ENCODE measurements around the gene FOXN3. TPM values are rescaled to one million over a fixed set of nuclear protein-coding genes. Genes with fewer than 3 reads are reported as not detected.

Gene FOXN3
- total RNA-seq, 4 donors from 2014 or later: 27.4 to 91.4 (median 39.2) TPM

GRCh38 chr14:89217891-89218290 lies 199.1 kb downstream of the FOXN3 start:
- Histone ChIP-seq H3K27me3 (no peaks in the 10 kb centered on the region), H3K4me3 (no peak overlapping the region), H3K36me3 (peaks cover 0 to 21% (median 0%) of the 10 kb centered on the region in 3 donors), H3K4me1 (peaks cover 13 to 77% (median 21%) of the 10 kb centered on the region in 3 donors), H3K27ac (peak overlapping the region in 1 of 4 donors; percentile 26), H3K9me3 (no peaks in the 10 kb centered on the region)
- TF ChIP-seq POLR2A (IDR thresholded peaks at IDR 0.05): no peak
- TF ChIP-seq, protein P1, sequence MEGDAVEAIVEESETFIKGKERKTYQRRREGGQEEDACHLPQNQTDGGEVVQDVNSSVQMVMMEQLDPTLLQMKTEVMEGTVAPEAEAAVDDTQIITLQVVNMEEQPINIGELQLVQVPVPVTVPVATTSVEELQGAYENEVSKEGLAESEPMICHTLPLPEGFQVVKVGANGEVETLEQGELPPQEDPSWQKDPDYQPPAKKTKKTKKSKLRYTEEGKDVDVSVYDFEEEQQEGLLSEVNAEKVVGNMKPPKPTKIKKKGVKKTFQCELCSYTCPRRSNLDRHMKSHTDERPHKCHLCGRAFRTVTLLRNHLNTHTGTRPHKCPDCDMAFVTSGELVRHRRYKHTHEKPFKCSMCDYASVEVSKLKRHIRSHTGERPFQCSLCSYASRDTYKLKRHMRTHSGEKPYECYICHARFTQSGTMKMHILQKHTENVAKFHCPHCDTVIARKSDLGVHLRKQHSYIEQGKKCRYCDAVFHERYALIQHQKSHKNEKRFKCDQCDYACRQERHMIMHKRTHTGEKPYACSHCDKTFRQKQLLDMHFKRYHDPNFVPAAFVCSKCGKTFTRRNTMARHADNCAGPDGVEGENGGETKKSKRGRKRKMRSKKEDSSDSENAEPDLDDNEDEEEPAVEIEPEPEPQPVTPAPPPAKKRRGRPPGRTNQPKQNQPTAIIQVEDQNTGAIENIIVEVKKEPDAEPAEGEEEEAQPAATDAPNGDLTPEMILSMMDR (IDR thresholded peaks at IDR 0.05): no peak
- no peak for DNase-seq
- intact Hi-C loops (cut with DNase I): no loop called here
- 42 to 48% methylated on average over 3 to 4 of the region's 4 CpGs for WGBS, 2 donors

DNA sequence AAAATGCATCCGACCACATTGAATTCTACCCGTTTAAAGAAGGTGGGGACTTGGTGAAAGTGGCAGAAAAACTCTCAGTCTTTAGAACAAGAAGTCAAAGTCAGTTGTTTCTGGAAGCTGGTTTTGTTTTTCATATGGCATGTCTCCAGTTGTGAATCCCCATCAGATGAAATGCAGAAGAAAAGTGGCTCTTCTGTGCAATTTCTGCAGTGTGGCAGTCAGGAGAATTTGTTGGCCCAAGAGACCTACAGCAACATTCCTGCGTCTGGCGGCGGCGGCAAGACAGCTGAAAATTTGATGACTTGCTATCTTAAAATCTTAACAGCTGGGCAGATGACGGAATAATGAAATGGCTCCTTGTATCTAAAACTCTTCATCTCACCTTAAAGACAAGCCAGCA lies 201.5 kb downstream of the FOXN3 start:
- Histone ChIP-seq H3K4me1 (peaks cover 8 to 69% (median 11%) of the 10 kb centered on the region in 3 donors), H3K4me3 (no peak overlapping the region), H3K36me3 (peaks cover 0 to 15% (median 0%) of the 10 kb centered on the region in 3 donors), H3K27me3 (no peaks in the 10 kb centered on the region), H3K9me3 (no peaks in the 10 kb centered on the region), H3K27ac (peak overlapping the region in 2 of 4 donors; percentile 88 to 91)
- intact Hi-C loops (cut with DNase I): no loop called here
- no peak for DNase-seq
- no peak for TF ChIP-seq POLR2A (IDR thresholded peaks at IDR 0.05)
- TF ChIP-seq, protein P1 (IDR thresholded peaks at IDR 0.05): no peak
- 55 to 70% methylated on average over 7 of the region's 7 CpGs for WGBS, 2 donors

- Histone ChIP-seq H3K27ac (peak overlapping the region in 3 of 4 donors; percentile 73 to 91 (median 88)), H3K9me3 (no peaks in the 10 kb centered on the region), H3K4me3 (peak overlapping the region in 2 of 4 donors; percentile 13 to 23), H3K36me3 (peaks cover 0 to 12% (median 0%) of the 10 kb centered on the region in 3 donors), H3K27me3 (no peaks in the 10 kb centered on the region), H3K4me1 (peaks cover 7 to 64% (median 11%) of the 10 kb centered on the region in 3 donors)
- DNase-seq: no peak
- TF ChIP-seq POLR2A (IDR thresholded peaks at IDR 0.05): no peak
- TF ChIP-seq, protein P1 (IDR thresholded peaks at IDR 0.05): no peak
- intact Hi-C loops (cut with DNase I): no loop called here
Measured at GRCh38 chr14:89215114-89215513, 201.9 kb downstream of the FOXN3 start.

- TF ChIP-seq, protein P1 (IDR thresholded peaks at IDR 0.05): peak in 2 of 6 experiments; percentile 8 to 9
- TF ChIP-seq POLR2A (IDR thresholded peaks at IDR 0.05): no peak
- no peak for DNase-seq
- Histone ChIP-seq H3K9me3 (no peaks in the 10 kb centered on the region), H3K4me3 (peak overlapping the region in 3 of 4 donors; percentile 13 to 31 (median 23)), H3K27ac (peak overlapping the region; percentile 68 to 91 (median 80)), H3K36me3 (peaks cover 0 to 10% (median 0%) of the 10 kb centered on the region in 3 donors), H3K27me3 (no peaks in the 10 kb centered on the region), H3K4me1 (peaks cover 7 to 64% (median 11%) of the 10 kb centered on the region in 3 donors)
- intact Hi-C loops (cut with DNase I): no loop called here
- 21 to 48% methylated on average over 14 of the region's 14 CpGs for WGBS, 2 donors
Measured at GRCh38 chr14:89214221-89214965, 202.6 kb downstream of the FOXN3 start.
